Measurements from ENCODE around the gene AASDH.
"Not testable (repeated sequence)": the region's sequence is repeated elsewhere in the genome, so short reads cannot be mapped to it uniquely, and the experiment has no call there.

The AASDH gene

DNA sequence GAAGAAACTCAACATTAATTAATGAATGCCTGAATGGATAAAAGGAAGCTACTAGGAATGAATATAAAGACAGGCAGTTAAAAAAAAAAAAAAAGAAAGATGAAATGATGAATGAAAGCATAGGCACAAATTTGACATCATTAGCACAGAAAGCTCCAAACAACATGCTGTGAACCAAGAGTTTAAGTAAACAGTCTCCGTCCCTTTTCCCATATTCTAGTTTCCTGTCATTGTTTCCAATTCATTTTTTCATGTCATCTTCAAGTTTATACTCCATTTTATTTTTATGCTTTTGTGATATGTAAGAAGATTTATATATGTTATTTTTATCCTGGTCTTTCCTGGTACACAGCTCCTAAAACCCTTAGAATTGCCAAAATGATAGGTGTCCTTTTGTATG is 17.7 kb upstream of the AASDH start:
- DNase-seq (ENCODE audit: low read depth in 1 of 2, low spot score in 1 of 2), result no peak

DNA sequence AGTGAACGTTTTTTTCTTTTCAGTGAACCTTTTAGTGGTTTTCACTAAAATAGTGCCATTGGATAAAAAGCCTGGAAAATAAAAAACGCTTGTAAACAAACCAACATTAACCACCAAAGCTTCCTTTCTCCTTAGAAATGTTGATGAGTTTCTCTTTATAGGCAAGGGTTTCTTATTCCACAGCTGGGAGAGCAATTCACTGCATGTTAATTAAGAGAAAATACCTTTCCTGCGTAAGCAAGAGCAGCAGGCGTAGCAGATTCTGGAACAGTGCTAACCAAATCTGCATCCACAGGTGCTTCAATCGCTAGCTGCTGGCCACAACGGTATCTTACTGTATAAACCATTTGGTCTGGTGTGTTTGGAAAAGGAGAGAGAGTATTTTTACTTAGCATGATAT is 13.3 kb upstream of the AASDH start:
- DNase-seq (ENCODE audit: low read depth in 1 of 2, low spot score in 1 of 2), result no peak

DNA sequence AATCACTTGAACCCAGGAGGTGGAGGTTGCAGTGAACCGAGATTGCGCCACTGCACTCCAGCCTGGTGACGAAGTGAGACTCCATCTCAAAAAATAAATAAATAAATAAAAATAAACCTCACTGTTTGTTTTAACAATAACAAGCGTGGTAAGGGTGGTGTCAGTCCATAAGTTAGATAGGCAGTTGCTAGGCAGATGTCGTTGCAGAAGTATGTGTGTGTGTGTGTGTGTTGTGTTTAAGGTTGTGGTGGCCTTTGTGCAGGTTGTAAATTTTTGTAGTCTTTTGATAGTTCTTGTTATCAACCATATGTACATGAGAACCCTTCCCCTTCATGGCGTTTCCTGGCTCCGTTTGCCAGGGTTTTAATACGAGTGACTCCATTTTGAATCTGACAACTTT is 4.0 kb upstream of the AASDH start:
- DNase-seq (ENCODE audit: low read depth in 1 of 2, low spot score in 1 of 2), result no peak

DNA sequence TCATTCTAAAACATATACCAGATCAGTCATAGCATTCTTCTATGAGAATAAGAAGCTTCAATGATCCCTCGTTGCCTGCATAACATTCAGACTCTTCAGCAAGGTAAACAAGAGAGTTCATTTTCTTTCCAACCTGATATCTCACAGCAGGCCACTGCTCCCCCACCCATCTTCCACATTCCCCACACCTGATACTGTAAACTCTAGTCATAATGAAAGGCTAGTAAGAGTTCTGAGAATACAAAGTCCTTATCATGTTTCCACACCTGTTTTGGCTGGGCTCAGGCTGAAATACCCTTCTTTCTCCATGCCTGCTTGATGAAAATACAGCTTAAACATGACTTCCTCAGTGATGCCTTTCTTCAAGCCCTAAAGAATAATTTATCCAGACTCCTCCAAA is 2.3 kb upstream of the AASDH start:
- no peak for DNase-seq (ENCODE audit: low read depth in 1 of 2, low spot score in 1 of 2)

- DNase-seq (ENCODE audit: low read depth in 1 of 2, low spot score in 1 of 2), result no peak
These were observed 1.0 kb upstream of the AASDH start for GRCh38 chr4:56388306-56388705.

DNA sequence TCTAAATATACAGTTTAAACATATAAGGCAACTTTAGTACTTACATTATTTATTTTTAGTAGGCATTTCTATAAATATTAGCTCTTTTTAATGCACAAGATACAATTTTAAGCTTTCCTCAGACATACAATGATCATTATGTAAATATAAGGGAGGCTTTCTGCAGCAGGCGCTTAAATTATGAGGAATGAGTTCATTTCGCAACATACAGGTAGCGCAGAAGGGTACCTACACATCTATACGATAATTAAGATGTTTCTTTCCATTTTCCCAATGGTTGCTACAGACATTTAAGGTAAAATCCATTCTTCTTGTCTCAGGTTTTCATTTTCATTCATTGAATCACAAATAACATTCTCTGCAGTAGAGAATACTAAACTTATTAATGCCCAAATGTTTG is 1.2 kb downstream of the AASDH start:
- no peak for DNase-seq (ENCODE audit: low read depth in 1 of 2, low spot score in 1 of 2)

DNA sequence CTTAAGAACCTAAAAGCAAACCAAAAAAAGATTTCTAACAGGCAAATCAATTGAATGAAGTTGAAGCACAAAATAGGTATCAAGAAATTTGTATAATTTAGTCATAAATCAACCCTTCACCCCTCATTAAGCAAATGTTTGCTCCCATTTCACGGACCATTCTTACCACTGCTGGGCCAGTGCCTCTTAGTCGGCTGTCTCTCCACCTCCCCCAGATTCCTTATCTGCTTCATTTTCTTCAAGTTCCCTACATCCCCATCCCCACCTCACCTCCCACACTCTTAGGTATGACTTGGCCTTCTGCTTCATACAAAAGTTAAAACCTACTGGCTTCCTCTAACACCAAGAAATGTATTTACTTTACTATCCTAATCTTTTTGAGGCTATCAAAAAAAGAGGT is 11.8 kb downstream of the AASDH start:
- no peak for DNase-seq (ENCODE audit: low read depth in 1 of 2, low spot score in 1 of 2)

DNA sequence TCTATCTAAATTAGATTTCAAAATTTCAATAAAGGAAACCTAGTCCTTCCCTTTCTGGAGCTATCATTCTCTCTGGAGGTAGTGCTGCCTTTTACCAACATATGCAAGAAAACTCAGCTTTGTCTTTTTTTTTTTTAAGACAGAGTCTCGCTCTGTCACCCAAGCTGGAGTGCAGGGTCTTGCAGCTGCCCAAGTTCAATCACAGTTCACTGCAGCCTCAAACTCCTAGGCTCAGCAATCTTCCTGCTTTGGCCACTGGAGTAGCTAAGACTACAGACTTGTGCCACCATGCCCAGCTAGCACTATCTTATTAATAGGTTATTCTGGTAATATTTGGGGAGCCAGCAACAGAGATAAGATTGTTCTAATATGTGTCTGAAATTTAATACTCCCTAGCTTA is 12.3 kb downstream of the AASDH start:
- DNase-seq (ENCODE audit: low read depth in 1 of 2, low spot score in 1 of 2), result no peak

GRCh38 chr4:56372774-56373173 is 14.5 kb downstream of the AASDH start:
- DNase-seq (ENCODE audit: low read depth in 1 of 2, low spot score in 1 of 2), result no peak

DNA sequence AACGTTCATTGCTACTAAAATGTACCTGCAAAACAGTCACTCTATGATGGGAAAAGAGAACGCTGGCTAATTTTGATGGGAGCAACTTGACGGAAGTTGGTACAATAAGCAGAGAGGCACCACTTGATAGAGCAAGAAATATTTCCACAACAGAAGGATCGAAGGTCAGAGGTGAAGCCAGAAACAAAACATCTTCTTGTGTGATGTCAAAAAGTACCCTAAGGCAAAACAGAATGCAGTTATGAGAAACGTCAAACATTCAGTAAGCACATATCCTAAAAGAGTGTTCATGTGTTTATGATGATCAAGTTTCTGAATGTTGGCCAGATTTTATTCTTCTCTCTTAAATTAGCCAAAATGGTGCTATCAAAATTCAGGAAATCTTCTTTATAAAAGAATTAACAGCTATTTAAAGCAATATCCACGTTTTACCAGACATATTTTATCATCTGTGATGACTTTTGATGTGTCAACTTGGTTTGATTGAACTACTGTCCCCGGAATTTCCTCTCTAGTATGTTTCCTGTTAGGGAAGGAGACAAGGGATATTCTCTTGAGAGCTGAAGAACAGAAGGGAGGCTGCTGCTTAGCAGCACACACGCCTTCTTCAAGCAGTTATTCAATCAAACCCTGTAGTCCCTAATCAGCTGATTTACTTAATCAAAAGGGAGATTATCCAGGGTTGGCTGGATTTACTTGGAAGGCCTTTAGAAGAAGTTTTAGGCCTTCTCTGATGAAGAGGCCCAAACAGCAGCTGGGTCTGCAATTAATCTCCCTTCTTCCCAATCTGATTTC is 15.7 kb downstream of the AASDH start:
- DNase-seq (ENCODE audit: low read depth in 1 of 2, low spot score in 1 of 2), result no peak

- DNase-seq (ENCODE audit: low read depth in 1 of 2, low spot score in 1 of 2), result no peak
These were observed 16.9 kb downstream of the AASDH start for GRCh38 chr4:56370377-56370776.

GRCh38 chr4:56362981-56363380 is 24.3 kb downstream of the AASDH start:
- DNase-seq (ENCODE audit: low read depth in 1 of 2, low spot score in 1 of 2), result not testable (repeated sequence)

DNA sequence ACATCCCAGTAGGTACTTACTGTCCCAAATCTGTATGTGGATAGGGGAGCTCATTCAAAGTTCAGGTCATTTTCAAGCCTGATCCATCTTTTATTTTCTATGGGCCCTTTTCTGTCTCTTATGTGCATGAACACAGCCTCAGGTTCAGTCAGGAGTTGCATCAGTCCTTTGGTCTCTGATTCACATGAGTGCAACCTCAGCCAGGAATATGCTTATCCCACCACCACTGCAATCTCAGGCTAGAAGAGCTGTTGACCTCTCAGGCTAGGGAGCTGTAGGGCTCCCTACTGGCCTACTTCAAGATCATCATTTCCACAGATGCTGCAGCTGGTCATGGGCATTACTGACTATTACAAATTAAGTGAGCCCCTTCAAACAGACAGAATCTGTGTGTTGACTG is 27.2 kb downstream of the AASDH start:
- DNase-seq (ENCODE audit: low read depth in 1 of 2, low spot score in 1 of 2), result no peak

DNA sequence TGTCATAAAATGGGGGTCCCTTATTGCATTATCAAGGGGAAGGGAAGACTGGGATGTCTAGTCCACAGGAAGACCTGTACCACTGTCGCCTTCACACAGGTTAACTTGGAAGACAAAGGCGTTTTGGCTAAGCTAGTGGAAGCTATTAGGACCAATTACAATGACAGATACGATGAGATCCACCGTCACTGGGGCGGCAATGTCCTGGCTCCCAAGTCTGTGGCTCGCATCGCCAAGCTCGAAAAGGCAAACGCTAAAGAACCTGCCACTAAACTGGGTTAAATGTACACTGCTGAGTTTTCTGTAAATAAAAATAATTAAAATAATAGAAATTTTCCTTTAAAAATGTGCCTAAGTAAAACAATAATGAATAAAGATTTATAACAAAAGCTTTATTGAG is 30.6 kb downstream of the AASDH start:
- DNase-seq (ENCODE audit: low read depth in 1 of 2, low spot score in 1 of 2), result no peak

GRCh38 chr4:56348576-56348975 is 38.7 kb downstream of the AASDH start:
- DNase-seq (ENCODE audit: low read depth in 1 of 2, low spot score in 1 of 2), result no peak

- no peak for DNase-seq (ENCODE audit: low read depth in 1 of 2, low spot score in 1 of 2)
These were observed 41.8 kb downstream of the AASDH start for GRCh38 chr4:56345458-56345857.

GRCh38 chr4:56342746-56343145 is 44.5 kb downstream of the AASDH start:
- no peak for DNase-seq (ENCODE audit: low read depth in 1 of 2, low spot score in 1 of 2)

DNA sequence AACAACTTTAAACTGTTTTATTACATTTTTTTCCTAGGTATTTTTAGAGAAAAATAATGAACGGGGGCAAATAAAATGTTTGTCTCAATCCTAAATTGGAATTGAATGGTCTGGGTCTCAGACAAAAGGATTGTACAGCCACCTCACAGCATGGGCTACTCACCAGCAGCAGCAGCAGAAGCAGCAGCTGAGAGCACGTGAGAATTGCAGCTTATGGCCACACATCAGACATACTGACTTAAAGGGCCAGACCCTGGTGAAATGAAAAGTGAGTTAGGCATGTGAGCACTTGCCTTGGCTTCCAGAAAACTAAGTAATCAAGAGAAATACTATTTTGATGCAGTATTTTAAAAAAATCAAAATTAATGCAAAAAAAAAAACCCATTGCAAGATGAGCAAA is 56.6 kb downstream of the AASDH start:
- DNase-seq (ENCODE audit: low read depth in 1 of 2, low spot score in 1 of 2), result no peak

DNA sequence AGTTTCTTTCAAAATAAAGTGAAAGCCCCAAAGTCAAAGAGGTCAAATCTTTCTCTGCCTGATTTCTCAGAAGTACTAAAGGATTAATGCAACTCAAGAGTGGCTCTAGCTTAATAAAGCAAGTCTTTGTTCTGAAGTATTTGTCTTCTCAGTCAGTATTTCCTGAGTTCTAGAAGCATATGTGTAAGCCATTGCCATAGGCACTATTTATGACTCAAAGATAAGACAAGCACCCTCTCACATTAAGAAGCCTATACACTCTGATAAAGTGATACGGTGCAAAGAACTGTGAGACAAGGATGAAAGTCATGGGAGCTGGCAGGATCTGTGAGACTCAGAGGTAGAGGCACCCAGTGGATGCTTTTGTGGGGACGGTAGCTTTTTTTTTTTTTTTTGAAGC is 60.9 kb downstream of the AASDH start:
- DNase-seq (ENCODE audit: low read depth in 1 of 2, low spot score in 1 of 2), result no peak

GRCh38 chr4:56324011-56324610 is 63.2 kb downstream of the AASDH start:
- DNase-seq (ENCODE audit: low read depth in 1 of 2, low spot score in 1 of 2), result no peak

DNA sequence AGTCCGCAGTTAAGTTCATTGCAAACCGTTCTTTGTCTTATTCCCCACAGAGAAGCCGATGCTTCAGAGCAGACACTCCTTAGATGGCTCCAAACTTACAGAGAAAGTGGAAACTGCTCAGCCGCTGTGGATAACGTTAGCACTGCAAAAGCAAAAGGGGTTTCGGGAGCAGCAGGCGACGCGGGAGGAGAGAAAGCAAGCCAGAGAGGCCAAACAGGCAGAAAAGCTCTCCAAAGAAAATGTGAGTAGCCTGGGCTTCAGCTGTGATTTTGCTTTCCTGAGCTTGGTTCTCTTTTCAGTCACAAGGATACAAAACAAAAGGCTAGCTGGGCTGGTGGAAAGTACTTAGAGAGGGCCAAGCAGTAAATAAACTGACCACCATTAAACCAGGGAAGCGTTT is 64.0 kb downstream of the AASDH start:
- no peak for DNase-seq (ENCODE audit: low read depth in 1 of 2, low spot score in 1 of 2)

DNA sequence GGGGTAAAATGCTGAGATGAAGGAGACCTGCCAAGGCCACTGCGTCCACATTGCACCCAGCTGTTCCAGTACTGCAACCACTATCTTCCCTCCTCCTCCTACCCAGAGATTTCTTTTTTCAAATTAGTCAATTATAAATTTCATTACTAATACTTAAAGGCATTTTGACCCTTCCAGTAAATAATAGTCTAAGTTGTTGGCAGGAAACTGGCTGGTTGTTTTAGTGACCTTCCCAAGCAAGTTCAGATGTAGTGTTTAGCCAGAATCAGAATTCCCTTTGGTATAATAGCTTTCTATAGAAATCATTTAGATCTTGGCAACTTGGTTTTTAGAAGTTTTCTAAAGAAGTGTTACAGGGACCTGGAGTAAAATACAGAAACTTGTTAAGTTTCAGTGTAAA is 66.0 kb downstream of the AASDH start:
- no peak for DNase-seq (ENCODE audit: low read depth in 1 of 2, low spot score in 1 of 2)

DNA sequence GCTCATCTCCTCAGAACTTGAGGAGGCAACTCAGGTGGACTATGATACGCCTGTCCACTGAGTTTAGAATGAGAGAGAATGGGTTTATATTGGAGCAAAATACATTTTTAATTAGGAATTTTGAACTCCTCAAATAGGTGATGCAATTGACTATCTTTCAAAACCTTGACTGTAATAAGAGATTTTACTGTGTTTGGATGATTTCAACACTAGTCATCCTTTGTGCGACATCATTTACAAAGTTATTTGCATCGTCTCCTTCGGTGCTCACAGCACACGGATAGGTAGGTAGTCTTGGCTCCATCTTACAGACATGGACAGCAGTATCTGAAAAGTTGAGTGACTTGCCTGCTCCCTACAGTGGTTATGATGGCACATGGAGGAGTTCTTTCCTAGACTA is 67.0 kb downstream of the AASDH start:
- DNase-seq (ENCODE audit: low read depth in 1 of 2, low spot score in 1 of 2), result no peak

Measured in stimulated activated CD4-positive, alpha-beta T cell treated with anti-CD3 and anti-CD28 coated beads, Interleukin-15, amount 100 ng/mL, for 1 hour (primary cell).